Loucy (cell line): Measurements from ENCODE around the gene METTL21A.

Experiments used
- CTCF ChIP-seq: fragments of 200-600 bp; sonication (generic); conservative IDR thresholded peaks from 2 replicates; pipeline ENCODE4 v1.5.1; 2014; ENCODE audit warnings: mild to moderate bottlenecking, antibody characterized with exemption, low read length
- EZH2phosphoT487 ChIP-seq: fragments of 200-600 bp; IDR thresholded peaks from 2 replicates; pipeline ENCODE4 v1.6.1; 2018; ENCODE audit warnings: antibody characterized with exemption, mild to moderate bottlenecking, moderate library complexity, borderline replicate concordance

- no peak for TF ChIP-seq EZH2phosphoT487
- no peak for TF ChIP-seq CTCF
Observed at GRCh38 chr2:207589143-207589542, 36.1 kb downstream of the METTL21A start.
